NCI-H748 (cell line): ENCODE results near the gene FNIP2.
A peak's percentile ranks its signal among the peaks of the same experiment; 100 is the strongest.
"Not testable (repeated sequence)": the region's sequence is repeated elsewhere in the genome, so short reads cannot be mapped to it uniquely, and the experiment has no call there.

ENCODE experiments used
- DNase-seq: peaks from one replicate; lab custom pipeline; 2025; ENCODE audit not compliant: unreplicated experiment; lab: John Stamatoyannopoulos, UW

Gene FNIP2

GRCh38 chr4:158788516-158788915, 19.7 kb downstream of the FNIP2 start:
- DNase-seq: no peak

DNA sequence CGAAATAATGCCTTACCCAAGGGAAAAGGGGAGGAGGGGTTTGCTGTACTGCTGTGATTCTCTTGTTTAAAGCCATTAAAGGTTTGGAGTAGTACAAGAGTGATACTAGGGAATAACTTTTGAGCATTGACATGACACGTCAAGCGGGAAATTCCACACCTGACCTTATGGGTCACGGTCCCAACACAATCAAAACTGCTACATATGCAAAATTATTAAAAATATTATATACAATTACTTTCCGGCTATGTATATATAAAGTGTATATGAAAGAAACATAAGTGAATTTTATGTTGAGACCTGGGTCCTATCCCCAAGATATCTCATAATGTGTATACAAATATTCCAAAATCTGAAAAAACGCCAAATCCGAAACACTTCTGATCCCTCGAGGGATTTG, 21.0 kb downstream of the FNIP2 start:
- no peak for DNase-seq

GRCh38 chr4:158793021-158793420, 24.2 kb downstream of the FNIP2 start:
- DNase-seq: no peak

- DNase-seq: not testable (repeated sequence)
Observed at GRCh38 chr4:158793430-158793829, 24.6 kb downstream of the FNIP2 start.

- no peak for DNase-seq
Observed at GRCh38 chr4:158796370-158797140, 27.7 kb downstream of the FNIP2 start.

DNA sequence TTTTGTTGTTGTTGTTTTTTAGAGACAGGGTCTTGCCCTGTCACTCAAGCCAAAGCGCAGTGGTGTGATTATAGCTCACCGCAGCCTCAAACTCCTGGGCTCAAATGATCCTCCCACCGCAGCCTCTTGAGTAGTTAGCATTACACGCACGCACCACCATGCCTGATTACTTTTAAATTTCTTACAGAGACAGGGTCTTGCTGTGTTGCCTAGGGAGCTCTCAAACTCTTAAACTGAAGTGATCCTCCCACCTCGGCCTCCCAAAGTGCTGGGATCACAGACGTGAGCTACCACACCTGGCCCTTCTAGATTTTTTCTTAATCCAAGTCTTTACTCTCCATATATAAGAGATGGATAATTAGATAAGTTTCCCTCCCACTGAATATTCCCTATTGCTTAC, 29.2 kb downstream of the FNIP2 start:
- no peak for DNase-seq

- no peak for DNase-seq
Observed at GRCh38 chr4:158799013-158799770, 30.4 kb downstream of the FNIP2 start.

DNA sequence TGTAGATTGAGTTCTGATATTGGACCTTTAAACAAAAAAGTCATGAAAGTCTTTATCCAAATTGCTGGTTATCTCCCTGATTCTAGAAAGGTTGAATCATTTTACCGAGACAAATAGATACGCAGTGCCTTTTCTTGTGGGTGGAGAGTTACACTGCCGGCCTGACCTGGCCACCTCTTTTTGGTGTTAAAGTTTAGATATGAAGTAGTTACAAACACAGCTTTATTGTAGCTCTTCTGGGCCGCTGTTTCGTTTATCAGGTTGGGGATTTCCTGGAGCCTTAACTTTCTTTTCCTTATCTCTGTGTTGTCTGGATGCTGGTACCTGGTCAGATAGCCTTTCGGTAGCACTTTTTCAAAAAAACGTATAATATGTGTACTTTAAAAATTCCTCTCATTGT, 31.0 kb downstream of the FNIP2 start:
- no peak for DNase-seq

DNA sequence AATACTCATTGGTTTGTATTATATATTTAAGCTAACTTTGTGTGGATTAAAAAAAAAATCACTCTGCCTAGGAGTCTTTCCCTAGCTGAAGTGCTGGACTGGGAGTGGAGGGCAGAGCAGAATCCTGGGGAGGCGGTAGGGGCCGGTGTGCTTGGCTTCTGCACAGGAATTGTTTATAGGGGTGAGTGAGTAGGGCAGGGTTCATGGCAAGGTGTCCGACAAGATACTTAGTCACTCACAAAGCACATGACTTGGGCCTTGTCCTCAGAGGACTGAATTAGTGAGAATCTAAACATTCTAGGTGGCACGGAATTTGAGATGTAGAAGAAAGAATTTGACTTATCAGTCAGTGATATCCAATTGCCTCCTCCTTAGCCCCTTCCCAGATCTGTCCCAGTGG, 32.2 kb downstream of the FNIP2 start:
- no peak for DNase-seq

- DNase-seq: no peak
Observed at GRCh38 chr4:158801677-158802076, 32.9 kb downstream of the FNIP2 start.

DNA sequence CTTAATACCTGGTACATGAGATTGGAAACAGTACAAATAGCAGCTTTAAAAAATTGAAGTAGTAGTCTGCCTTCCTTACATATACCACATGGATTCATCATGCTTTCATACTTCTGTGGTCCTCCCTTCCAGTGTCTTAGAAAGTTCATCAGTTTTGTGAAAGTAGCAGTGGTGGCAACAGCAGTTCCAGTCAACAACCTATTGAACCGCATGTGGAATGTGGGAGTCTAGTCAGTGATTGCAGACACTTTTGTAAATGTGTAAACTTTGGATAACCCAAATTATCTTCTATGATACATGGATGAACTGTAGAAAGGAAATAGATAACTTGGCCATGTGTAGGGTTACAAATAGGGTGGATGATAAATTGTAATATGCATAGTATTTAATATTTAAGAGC, 34.1 kb downstream of the FNIP2 start:
- no peak for DNase-seq

- DNase-seq: no peak
Observed at GRCh38 chr4:158805635-158806471, 37.0 kb downstream of the FNIP2 start.

DNA sequence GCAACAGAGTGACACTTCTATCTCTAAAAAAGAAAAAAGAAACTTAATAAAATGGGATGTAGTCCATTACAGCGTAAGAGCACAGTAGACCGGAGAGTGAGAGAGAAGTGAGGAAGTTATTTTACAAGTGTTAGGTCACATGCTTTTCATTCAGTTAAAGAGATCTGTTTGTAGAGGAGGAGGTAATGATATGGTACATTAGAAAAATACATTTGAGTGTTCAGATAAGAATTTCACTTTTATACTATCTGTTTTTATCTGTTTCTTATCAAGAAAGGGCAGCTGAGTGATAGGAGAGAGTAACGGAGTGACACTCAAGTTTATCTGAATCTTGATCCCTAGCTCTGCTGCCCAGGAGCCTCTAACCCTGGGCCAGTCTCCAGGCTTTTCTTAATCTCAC, 38.9 kb downstream of the FNIP2 start:
- DNase-seq: no peak

- no peak for DNase-seq
Observed at GRCh38 chr4:158808399-158808798, 39.6 kb downstream of the FNIP2 start.

DNA sequence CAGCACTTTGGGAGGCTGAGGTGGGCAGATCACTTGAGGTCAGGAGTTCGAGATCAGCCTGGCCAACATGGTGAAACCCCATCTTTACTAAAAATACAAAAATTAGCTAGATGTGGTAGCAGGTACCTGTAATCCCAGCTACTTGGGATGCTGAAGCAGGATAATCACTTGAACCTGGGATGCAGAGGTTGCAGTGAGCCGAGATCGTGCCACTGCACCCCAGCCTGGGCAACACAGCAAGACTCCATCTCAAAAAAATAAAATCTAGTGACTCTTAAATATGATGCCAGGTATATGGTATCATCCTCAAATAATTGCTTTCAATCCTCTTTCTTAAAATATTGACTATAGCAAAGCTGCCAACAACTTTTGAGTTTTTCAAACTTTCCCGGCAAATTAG, 40.4 kb downstream of the FNIP2 start:
- DNase-seq: not testable (repeated sequence)

- DNase-seq: peak; percentile 50
Observed at GRCh38 chr4:158809611-158810486, 41.0 kb downstream of the FNIP2 start.

DNA sequence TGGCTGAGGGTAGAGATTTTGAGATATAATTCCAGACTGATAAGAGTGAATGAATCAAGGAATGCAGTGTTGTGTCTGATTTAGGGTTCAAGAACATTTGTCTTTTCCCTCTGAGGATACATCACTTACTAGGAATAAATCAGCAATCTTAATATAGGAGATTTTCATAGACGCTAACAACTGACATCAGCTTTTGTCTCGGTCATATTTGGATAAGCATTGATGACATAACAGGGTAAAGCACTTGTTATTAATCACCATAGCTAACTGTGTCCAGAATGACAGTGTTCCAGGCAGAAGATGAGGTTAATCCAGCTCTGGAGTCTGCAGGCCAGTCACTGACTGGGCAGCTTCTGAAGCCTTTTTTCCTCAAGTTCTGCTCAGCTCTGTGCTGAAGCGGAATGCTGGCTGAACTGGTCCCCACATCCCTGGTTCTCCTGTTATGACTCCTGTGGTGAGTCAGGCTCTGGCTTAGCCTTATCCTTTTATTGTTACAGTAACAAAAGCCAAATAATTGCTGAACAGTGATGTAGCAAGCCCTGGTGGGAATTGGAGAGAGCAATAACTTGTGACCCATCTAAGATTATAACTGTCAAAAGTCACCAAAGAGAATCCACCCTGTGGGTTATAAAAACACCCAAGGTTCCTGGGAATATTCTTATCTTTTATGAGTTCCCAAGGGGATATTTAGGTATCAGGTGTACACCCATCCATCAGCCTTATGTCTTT, 41.8 kb downstream of the FNIP2 start:
- no peak for DNase-seq

GRCh38 chr4:158811216-158811540, 42.4 kb downstream of the FNIP2 start:
- DNase-seq: no peak

DNA sequence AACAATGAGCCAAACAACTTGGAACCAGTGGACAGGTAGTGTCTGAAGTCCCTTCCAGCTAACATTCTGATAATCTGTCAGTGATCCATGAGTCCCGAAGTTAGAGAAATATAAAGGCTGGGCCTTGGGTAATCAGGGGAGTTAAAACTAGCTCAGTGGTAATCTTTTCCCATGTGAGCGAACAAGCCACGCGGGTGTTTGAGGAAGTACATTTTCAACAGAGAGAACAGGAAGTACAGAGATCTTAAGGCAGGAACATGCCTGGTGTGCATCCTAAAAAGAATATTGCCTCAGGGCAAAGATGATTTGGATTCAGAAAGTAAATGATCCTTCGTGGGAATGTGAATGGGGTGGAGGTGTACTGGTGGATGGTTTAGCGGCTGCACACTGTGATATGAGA, 42.9 kb downstream of the FNIP2 start:
- no peak for DNase-seq

GRCh38 chr4:158812133-158812532, 43.3 kb downstream of the FNIP2 start:
- DNase-seq: no peak
